HG02763 (cell line): ENCODE results near the gene VIPR1.
"Not testable (repeated sequence)": the region's sequence is repeated elsewhere in the genome, so short reads cannot be mapped to it uniquely, and the experiment has no call there.

Experiments used
- ATAC-seq: cut with Tn5 transposase; IDR thresholded peaks from one replicate; pipeline ENCODE4 v1.9.1; 2021; ENCODE audit warnings: mild to moderate bottlenecking, moderate library complexity; ENCODE audit not compliant: unreplicated experiment

The VIPR1 gene

DNA sequence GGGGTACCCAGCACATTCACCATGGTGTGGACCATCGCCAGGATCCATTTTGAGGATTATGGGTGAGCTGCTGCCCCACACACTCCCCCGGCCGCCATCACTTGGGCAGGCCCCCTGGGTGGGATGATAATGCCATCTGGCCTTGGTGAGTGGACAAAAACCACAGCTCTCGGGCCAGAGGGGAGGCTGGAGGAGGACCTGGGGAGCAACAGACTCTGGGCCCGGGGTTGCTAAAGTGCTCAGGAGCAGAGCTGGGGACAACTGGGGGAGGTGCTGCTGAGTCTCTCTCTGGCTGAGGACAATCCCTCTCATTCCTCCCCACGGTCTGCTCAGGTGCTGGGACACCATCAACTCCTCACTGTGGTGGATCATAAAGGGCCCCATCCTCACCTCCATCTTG, 29.0 kb downstream of the VIPR1 start:
- ATAC-seq, result no peak

DNA sequence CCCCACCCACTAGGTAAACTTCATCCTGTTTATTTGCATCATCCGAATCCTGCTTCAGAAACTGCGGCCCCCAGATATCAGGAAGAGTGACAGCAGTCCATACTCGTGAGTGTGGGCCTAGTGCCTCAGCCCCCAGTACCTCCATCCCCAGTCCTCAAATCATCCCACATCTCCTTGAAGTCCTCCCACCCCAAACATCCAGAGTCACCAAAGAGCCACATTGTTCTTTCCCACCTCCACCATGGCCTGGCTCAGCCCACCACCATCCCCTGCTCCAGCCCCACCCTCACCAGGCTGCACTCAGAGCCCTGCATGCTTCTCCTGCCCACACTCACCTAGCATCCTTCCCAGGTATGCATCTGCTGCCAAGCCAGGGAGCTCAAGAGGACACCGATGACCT, 29.8 kb downstream of the VIPR1 start:
- ATAC-seq, result no peak

DNA sequence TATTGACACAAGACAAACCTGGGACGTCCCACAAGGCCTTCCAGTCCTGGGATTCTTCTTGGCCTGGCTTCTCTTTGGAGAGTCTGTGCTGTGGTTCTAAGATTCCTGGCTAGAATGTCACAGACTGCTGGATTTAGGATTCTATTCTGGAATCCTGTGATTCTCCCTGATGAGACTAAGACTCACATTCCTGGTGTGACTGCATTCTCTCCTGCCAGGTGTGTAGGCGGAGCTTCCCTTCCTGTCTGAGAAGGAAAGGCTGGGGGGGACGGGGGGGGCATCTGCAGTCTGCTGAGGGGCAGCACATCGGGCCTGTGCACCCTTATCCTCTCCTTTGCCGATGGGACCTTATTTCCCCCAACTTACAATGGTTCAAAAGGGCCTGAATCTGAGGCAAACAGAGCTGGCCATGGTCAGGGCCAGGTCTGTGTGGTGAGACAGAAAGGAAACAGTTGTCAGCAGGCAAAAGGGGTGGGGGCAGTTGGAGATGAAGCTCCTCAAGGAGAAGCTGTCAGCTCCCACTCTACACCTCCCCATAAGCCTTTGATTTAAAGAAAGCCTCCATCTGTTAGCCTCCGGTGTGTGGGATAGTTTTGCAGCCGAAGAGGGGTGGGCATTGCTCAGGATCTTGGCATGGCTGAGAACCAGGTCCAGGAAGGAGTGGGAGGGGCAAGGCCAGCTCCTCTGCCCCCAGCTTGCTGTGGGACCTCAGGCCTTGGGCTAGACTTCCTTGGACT, 30.9 kb downstream of the VIPR1 start:
- ATAC-seq, result no peak

DNA sequence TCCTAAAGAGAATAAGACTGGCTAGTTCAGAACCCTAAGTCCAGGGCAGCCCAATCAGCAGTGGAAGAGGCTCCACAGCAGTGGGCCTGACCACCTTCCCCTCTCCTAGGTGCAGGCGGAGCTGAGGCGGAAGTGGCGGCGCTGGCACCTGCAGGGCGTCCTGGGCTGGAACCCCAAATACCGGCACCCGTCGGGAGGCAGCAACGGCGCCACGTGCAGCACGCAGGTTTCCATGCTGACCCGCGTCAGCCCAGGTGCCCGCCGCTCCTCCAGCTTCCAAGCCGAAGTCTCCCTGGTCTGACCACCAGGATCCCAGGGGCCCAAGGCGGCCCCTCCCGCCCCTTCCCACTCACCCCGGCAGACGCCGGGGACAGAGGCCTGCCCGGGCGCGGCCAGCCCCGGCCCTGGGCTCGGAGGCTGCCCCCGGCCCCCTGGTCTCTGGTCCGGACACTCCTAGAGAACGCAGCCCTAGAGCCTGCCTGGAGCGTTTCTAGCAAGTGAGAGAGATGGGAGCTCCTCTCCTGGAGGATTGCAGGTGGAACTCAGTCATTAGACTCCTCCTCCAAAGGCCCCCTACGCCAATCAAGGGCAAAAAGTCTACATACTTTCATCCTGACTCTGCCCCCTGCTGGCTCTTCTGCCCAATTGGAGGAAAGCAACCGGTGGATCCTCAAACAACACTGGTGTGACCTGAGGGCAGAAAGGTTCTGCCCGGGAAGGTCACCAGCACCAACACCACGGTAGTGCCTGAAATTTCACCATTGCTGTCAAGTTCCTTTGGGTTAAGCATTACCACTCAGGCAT, 33.7 kb downstream of the VIPR1 start:
- ATAC-seq, result no peak

DNA sequence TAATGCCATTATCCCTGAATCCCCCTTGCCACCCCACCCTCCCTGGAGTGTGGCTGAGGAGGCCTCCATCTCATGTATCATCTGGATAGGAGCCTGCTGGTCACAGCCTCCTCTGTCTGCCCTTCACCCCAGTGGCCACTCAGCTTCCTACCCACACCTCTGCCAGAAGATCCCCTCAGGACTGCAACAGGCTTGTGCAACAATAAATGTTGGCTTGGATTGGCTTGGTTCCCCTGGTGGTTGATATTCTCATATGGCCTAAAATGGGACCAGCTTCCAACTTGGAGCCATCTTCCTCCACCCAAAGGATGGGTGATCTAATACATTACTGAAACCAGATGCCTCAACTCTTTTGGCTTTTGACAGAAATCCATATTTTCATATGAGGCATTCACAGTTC, 34.9 kb downstream of the VIPR1 start:
- ATAC-seq, result no peak

DNA sequence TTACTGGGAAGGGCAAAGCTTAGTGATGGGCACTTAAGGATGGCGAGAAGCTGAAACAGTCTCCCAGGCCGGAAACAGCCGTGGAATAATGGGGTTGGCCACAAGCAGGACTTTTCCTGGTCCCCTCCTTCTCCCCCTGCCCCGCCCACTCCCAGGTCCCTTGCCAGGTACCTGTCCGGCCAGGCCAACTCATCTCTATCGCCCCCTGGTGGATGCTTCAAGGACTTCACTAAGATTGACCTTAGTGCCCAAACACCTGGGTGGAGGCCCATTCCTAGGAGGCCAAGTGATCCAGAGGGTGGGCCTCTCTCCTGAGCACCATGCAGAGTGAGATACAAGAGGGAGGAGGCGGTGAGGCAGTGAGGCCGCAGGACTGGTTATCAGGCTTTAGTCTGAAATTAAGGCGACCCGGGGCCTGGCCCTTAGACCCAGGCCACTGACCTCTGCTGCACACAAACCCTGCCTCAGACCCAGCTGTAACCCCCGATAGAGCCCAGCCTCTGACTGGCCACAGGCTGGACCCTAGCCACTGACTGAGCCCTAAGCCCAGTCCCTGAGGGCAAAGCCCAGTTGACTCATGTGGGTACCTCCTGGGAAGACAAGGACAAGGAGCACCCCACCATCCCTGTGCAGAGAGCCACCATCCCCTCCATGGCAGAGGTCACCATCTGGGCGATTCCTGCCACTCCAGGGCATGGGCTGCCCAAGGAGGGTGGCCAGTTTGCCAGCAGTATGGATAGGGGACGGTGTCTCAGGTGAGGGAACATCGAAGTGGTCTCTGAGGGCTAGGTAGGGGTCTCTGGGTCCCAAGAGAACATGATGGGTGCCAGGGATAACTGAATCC, 37.6 kb downstream of the VIPR1 start:
- no peak for ATAC-seq

DNA sequence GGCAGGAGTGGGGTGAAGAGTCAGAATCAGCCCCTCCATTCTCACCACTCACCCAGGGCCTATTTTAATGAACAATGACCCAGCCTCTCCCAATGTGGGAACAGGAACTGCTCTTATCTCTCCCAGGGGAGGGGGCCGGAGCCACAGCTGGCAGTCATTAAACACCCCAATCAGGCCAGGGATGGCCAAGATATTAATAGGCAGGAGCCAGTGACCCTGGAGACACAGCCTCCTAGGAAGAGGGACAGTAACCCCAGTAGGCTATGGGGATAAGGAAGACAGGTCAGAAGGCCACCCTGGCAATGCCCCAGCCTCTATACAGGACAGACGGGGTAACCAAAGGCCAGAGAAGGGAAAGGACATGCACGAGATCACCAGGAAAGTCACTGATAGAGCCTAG, 38.6 kb downstream of the VIPR1 start:
- no peak for ATAC-seq

DNA sequence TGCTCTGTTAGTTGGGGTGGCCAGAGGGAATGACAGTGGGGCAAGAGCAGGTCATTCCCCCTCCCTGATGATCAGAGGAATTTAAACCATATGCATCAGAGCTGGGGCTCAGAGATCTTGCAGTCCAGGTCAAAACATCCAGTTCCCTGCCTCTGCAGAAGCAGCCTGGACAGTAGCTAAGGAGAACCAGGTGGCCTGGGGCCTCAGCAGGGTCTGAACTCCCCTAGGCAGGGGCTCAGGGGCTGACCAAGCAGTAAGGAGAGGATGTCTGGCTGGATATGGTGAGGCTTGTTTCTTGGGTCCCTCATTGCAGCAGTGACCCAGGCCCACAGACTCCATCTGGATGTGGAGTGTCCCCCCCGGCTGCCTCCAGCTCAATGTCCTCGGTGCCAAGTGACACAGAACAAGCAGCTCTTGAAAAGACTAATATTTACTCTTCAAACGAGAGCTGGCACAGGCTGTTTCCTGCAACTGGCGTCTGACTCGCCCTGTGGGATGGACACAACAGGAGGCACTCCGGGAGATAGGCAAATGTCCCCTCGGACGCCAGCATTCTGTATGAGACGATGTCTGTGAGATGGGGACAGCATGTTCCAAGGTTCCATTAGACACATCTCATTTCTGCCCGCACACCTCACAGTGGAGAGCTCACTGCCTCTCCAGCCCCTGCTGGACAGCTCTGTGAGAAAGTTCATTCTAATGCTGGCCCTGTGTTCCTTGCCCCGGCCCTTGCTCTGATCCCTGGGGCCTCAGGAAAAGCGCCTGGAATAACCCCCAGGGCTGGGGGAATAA, 42.2 kb downstream of the VIPR1 start:
- ATAC-seq, result no peak

DNA sequence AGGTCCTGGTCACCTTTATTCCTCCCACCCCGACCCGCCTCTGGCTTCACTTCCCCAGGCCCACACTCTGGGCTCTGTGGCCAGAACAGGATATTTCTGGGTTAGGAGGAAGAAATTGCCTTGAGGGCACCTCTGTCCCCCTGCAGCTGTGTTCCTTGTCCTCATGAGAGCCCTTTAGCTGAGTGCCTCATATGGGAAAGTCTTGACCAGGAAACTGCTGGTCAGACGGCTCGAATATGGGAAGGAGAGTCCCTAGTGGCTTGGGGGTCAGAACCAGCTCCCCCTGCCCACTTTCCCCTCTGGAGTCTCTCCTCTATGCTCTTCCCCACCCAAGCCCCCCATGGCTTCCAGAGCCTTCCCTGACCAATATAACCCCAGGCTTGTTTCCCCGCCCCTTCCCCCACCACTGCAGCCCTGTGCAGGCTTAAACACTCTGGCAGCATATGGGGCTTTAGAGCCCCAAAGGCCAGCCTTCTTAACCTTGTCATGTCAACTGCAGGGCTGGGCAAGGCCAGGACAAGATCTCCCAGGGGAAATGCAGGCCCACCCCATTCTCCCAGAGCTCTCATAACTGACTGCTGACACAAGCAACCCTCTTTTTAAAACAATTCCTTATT, 42.9 kb downstream of the VIPR1 start:
- ATAC-seq, result no peak

DNA sequence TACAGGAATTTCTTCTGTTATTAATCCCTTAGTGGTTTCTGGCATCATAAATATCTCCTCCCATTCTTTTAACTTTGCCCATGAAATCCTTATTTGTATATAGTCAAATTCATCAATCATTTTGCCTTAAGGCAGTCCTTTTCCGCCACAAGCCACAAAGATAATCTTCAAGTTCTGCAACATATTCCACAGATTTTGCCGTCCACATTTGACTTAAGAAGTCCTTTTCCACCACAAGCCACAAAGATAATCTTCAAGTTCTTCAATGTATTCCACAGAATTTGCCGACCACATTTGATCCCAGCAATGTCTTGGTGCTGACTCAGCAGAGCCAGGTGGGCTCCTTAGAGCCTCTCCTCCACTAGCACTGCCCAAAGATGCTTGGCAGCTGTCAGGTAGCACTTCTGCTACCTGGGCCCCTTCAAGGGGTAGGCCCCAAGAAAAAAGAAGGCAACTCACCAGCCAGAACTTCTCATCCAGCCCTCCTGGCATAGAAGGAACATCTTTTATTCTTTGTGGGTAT, 44.3 kb downstream of the VIPR1 start:
- no peak for ATAC-seq

DNA sequence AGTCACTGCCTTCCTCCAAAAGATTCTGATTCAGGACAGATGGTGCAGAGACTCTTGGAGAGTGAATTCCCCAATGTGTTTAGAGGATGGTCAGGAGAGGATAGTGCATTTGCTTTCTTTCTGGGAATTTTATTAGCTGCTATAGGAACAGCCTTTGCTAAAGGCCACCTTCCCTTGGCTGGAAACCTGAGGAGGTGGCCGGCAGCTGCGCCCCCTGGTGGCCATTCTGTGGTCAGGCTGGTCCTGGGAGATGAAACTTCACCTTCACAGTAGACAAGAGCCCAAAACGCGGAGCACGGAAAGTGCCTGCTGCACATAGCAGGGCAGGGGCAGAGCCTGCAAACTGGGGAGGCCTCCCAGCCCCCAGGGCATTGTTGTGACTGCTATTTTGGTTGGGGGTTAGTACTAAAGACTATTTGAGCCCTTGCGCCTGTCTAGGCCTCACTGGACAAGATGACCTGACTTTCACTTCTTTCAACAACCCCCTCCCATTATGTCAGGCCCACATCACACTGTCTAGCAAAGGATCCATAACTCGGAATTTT, 45.0 kb downstream of the VIPR1 start:
- no peak for ATAC-seq

DNA sequence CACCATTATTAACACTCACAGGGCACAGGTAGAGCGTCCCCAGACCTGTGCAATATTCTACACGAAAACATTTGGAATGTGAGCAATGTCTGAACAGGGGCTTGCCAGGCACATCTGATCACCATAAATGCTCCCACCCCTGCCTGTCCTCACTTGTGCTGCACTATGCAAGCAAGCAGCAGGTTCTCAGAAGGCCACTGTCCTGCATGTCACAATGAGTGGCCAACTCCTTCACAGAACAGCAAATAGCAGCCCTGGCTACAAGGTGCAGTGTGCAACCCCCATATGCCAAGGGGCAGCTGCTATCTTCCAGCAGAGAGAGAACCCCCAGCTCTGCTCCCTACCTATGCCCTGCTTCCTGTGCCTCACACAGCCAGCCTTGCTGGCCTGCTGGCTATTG, 46.7 kb downstream of the VIPR1 start:
- no peak for ATAC-seq

DNA sequence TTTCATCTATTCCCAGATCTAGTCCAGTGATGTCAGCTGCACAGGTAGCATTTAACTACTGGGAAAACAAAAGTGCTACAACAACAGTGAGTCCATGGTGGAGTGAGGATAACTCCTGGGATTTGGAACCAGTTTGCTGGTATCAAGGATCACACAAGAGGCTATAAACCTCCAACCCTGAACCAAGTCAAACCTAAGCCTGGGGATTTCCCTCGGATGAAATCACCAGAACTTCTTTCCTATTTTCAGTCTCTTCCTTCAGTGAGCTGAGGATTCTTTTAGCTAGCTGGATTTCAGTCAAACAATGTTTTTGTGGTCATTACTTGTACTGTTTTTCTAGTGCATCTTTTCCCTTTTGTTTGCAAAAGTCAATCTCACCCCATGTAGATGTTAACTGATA, 47.8 kb downstream of the VIPR1 start:
- ATAC-seq, result no peak

DNA sequence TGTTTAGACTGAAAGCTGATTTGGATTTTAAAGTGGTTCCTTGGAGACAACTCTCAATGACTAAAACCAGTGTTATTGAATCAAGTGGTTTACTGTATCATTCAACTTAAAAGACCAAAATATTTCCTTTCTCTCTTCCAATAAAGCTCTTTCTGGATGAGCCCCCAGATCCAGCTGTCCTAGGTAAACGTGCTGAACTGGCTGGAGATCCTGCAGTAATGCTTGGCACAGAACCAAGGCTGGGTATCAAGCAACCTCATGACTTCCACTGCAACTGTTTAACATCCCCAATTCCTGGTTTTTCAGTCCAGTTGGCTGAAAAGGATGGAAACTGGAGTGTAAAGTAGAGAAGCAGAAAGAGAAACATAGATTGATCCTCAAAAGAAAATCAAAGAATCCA, 50.4 kb downstream of the VIPR1 start:
- ATAC-seq, result no peak

DNA sequence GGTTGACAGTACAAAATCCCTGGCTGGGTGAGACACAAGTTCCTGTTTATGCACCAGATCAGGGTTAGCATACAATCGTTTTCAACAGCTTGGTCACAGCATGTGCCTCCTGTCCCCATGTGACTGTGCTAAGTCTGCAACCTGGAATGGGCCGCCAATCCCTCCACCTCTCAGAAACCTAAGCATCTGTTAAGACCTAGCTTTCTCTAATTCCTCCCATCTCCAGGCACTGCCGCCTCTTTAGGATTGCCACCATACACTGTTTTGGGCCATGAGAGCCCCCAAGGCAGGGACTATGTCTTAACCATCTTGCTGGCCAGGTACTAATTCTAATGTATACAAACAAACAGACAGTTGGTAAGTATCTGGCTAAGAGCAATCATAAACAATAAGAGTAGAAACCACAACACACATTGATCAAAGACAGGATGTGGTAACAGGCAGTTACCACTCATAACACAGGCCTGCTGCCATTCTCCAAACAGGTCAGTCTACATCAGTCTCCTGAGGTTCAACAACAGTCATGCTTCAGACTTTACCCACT, 53.7 kb downstream of the VIPR1 start:
- ATAC-seq, result no peak

DNA sequence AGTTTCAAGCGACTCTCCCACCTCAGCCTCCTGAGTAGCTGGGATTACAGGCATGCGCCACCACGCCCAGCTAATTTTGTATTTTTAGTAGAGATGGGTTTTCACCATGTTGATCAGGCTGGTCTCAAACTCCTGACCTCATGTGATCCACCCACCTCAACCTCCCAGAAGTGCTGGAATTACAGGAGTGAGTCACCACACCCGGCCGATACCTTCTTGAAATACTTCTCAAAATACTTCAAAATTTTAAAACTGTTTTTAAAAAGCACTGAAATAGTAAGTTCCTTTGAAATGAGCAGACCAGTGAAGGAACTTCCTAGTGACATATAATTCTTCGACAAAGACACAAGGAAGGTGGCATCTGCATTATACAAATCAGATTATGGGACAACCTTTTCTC, 54.4 kb downstream of the VIPR1 start:
- ATAC-seq, result not testable (repeated sequence)

DNA sequence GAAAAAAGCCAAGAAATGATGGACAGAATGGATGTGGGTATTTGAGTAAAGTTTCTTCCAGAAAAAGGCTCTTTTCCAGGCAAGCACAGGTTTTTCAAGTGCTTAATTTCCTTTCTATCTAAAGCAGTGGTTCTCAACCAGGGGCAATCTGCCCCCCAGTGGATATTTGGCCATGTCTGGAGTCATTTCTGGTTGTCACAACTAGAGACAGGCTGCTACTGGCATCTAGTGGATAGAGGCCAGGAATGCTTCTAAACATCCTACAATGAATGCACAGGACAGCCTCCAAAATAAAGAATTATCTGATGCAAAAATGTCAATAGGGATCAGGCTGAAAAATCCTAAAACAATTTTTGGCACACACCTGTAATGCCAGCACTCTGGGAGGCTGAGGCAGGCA, 55.4 kb downstream of the VIPR1 start:
- no peak for ATAC-seq

DNA sequence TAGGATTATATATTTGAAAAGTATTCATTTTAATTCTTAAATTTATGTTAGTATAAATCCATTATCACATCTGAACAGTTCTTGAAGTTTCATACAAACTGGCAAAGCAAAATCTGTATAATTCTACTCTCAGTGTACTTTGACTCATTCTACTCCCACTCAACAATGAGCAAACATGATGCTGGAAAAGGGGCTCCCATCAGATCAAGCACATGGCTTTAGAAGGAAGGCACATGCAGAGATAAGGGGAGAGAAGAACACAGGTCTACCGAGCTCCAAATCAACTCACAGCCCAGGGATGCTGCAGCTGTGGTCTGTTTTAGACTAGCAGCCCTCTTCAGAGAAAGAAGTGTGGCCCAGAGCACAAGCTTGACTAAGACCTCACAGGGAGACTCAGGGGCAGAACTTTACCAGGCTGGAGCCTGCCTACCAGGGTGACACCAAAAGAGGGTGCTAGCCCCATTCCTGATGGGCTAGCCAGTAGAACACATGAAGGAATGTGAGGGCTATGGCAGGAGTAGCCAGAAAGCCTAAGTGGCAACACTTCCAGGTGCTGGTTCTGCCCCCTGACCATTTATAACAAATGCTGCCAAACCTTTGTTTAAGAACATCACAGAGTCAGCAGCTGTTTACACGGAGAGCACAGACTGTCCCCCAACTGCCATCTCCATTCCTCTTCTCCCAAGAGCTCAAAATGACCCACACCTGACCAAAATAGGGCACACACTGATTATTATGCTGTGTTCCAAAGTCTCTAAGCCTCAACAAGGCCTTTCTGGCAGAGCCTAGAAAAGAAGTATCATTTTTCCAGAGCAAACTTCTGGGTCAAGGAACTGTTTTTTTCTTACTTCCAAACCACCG, 59.8 kb downstream of the VIPR1 start:
- ATAC-seq, result no peak
